ENCODE measurements around the gene SCGB1A1.
"Not testable (repeated sequence)": the region's sequence is repeated elsewhere in the genome, so short reads cannot be mapped to it uniquely, and the experiment has no call there.

SCGB1A1 gene

DNA sequence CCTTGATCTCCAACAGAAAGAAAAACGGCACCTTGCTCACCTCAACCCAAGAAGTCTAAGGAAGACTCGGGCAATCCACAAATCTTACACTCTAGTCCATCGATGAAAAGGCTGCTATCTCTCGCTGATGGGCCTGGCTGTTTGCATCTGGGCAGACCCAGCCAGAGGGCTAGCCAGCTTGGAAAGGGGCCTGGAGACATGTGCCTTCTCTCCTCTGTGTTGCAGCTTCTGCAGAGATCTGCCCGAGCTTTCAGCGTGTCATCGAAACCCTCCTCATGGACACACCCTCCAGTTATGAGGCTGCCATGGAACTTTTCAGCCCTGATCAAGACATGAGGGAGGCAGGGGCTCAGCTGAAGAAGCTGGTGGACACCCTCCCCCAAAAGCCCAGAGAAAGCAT is 3.2 kb downstream of the SCGB1A1 start:
- DNase-seq (ENCODE audit: low read depth) = no peak

DNA sequence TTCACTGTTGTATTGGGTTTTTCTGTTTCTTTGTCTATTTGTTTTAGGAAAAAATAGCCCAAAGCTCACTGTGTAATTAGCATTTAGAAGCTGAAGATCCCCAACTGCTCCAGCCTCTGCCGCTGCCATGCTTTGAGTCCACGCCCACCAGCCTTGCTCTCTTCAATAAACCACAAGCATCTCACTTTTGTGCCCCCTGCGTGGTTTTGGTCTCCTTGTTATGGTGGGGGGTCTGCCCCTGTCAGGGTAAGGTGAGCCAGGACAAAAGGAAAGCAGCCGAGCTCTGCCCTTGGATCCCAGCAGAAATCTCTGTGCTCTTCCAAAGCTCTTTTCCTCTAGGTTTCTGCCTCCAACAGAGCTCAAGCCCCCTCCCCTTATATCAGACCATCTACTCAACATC is 4.2 kb downstream of the SCGB1A1 start:
- no peak for DNase-seq (ENCODE audit: low read depth)

DNA sequence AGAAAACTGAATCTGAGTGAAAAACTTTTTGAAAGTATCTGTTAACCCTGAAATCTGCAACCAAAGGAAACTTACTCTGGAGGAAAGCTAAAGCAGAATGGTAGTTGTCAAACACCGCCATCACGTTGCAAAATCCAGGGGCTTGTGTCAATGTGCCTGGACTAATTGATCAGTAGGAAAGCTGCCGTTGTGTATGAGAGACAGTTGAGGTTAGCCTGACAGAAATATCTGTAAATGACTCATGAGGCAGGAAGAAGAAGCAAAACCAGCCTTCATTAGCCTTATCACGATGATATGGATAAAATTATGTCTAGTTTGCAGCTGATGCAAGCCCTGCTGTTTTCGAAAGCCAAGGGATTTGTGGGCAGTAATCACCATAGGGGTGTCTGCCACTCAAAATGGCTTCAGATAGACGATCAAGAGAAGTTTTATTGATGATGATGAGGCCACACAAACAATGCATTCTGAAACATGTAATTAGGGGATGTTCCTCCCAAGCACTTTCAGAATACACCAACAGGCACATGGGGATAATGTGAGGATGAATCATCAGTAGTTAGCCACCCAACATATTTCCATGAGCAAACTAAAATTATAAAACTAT is 8.9 kb downstream of the SCGB1A1 start:
- no peak for DNase-seq (ENCODE audit: low read depth)

DNA sequence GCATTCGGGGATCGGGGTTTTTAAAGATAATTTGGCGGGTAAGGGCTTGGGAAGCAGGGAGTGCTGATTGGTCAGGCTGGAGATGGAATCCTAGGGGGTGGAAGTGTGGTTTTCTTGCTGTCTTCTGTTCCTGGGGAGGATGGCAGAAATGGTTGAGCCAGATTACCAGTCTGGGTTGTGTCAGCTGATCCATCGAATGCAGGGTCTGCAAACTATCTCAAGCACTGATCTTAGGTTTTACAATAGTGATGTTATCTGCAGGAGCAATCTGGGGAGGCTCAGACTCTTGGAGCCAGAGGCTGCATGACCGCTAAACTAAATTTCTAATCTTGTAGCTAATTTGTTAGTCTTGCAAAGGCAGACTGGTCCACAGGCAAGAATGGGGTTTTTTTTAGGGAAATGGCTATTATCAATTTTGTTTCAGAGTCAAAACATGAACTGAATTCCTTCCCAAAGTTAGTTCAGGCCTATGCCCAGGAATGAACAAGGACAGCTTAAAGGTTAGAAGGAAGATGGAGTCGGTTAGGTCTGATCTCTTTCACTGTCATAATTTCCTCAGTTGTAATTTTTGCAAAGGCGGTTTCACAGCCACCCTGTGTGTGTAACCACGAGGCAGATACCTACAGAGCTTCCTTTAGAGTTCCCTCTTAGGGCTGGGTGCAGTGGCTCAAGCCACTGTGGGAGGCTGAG is 10.2 kb downstream of the SCGB1A1 start:
- DNase-seq (ENCODE audit: low read depth) = no peak

DNA sequence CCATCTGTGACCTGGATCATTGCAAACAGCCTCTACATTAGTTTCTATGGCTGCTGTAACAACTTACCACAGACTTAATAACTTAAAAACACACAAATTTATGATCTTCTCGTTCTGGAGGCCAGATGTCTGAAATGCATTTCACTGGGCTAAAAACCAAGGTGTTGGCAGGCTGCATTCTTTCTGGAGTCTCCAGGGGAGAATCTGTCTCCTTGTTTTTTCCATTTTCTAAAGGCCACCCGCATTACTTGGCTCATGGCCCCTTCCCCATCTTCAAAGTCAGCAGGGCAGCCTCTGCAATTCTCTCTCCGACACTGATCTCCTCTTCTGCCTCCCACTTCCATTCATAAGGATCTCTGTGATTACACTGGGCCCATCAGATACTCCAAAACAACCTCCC is 11.6 kb downstream of the SCGB1A1 start:
- no peak for DNase-seq (ENCODE audit: low read depth)

DNA sequence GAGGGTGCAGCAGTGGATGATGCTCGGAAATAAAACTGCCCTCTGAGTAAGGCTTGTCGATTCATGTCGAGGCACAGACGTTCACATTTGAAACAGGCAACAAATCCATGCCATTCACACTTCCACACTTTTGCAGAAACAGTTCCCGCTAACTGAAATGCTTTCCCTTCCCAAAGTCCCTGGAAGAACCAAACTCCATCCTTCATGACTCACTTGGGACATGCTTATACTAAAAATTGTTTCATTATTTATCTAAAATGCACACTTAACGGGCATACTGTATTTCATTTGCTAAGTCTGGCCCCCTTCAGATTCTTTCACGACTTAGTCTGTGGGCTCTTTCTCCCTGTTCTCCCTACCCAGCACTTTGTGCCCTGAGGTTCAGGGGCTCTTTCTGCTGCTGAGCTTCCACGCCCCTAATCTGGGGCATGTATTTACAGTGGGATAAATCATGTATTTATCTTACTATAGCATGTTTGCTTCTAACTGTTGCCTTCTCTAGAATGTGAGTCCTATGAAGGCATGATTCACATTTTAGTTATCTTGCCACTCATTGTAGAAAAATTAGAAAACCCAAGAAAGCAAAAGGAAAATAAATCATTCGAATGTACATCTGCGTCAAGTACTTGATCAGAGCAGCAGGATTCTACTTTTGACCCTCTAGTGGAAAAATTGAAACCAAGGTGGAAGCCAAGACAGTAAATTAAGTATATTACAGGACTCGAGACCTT is 12.5 kb downstream of the SCGB1A1 start:
- no peak for DNase-seq (ENCODE audit: low read depth)

DNA sequence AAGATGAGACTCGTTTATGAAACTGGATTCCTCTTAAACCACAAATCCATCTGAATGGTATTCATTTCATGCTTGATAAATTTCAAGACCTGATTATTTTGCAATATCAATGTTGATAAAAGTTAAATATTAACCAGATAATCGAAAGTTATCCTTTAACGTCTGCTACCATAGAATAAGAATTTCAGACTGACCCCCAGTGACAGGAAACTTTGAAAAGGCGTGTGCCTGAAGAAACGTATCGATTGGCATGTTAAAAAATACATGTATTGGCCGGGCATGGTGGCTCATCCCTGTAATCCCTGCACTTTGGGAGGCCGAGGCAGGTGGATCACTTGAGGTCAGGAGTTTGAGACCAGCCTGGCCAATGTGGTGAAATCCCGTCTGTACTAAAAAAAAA is 13.9 kb downstream of the SCGB1A1 start:
- DNase-seq (ENCODE audit: low read depth) = no peak

DNA sequence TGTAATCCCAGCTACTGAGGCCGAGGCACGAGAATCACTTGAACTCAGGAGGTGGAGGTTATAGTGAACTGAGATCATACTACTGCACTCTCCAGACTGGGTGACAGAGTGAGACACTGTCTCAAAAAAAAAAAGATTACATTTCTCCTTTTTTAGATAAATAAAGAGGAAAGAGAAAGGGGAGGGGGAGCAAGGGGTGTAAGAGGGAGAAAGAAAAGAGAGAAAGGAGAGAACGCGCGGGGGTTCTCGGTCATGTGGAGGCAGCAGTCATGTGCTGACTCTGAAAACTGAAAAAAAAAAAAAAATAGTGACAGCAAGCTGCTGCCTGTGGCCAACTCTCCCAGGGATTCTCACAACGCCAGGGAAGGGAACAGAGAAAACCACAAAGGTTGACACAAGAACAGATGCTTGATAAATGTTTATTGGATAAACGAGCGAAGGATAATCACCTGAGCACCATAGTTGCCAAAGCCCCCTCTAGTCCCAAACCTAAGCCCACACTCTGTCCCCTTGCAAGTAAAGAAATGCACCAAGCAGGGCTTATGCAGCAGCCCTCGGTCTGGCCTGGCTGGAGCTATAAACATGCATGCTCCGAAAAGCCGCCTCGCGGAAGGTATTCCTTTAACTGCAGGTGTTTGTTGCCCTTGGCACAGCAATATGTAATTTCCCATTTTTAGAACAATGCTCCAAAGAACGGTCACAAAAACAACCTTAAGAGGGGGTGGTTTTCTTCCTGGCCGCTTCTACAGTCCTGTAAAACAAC is 14.5 kb downstream of the SCGB1A1 start:
- no peak for DNase-seq (ENCODE audit: low read depth)

DNA sequence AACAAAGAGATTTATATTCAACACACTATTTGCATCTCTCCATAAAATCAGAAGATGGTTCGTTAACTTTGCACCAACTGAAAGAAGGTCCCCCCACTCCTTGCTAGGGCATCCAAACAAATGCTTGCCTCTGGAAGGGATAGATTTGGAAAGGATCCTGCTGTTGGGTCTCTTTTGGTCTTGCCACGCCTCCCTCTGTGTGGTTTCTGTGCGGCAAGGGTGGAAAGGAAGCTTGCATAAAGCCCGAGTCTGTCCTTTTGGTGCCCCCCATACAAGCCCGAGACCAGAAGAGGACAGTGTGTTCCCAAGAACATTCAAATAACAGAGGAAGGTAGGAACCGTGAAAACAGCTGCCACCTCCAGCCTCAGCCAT is 15.1 kb downstream of the SCGB1A1 start:
- no peak for DNase-seq (ENCODE audit: low read depth)

DNA sequence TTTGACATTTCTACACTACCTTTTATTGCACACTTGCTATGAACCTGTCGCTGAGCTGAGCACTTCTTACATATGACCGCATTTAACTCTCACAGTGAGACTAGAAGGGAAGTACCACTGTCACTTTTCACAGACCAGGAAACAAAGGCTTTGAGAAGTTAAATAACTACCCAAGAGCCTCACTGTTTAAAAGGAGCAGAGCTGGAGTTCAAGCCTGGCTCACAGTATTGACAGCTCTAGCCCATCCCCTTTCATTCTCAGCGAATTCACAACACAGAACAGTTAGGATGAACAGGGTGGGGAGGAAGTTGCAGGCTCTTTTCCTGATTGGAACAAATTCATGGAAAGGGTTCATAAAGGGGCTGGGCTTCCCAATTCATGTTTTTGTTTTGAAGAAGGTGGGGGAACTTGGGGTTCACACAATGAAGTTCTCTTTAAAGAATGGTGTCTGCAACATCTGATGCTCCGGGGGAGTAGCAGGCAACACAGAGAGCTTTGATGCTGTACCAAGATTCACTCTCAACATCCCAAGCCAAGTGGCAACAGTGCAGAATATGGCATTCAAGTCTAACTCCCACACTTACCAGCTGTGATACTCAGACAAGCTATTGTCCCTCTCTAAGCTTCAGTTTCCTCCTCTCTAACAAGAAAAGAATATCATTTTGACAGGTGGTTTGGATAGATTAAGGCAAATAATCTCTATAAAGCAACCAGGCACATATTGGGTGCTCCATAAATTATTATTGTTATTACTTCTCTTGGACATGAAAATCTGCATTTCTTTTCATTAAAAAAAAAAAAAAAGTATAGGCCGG is 17.2 kb downstream of the SCGB1A1 start:
- no peak for DNase-seq (ENCODE audit: low read depth)

DNA sequence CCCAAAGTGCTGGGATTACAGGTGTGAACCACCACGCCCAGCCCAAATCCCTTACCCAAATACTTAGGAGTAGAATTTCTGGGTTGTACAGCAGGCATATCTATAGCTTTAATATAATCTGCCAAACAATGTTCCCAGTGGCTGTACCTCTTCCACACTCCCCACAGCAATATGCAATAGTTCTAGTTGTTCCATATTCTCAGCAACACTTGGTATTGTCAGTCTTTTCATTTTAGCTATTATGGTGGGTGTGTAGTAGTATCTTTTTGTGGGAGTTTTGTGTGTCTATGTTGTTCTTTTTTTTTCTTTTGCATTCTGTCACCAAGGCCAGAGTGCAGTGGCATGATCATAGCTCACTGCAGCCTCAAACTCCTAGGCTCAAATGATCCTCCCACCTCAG is 18.8 kb downstream of the SCGB1A1 start:
- DNase-seq (ENCODE audit: low read depth) = no peak

DNA sequence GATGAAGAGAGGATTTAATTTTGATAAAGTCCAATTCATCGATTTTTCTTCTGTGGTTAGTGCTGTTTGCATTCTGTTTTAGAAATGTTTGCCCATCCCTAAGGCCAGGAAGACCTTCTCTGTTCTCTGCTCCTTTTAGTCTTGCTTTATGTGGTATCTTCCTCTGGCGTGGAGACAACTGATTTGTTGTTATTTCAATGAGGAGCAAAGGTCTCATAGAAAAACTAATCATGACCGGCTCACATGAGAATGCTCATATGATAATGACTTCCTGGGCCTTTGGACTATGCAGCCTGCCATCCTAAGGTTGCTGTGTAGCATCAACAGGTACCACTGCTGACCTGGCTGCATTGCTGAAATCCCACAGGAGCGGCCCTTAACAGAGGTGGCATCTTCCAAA is 19.8 kb downstream of the SCGB1A1 start:
- no peak for DNase-seq (ENCODE audit: low read depth)

DNA sequence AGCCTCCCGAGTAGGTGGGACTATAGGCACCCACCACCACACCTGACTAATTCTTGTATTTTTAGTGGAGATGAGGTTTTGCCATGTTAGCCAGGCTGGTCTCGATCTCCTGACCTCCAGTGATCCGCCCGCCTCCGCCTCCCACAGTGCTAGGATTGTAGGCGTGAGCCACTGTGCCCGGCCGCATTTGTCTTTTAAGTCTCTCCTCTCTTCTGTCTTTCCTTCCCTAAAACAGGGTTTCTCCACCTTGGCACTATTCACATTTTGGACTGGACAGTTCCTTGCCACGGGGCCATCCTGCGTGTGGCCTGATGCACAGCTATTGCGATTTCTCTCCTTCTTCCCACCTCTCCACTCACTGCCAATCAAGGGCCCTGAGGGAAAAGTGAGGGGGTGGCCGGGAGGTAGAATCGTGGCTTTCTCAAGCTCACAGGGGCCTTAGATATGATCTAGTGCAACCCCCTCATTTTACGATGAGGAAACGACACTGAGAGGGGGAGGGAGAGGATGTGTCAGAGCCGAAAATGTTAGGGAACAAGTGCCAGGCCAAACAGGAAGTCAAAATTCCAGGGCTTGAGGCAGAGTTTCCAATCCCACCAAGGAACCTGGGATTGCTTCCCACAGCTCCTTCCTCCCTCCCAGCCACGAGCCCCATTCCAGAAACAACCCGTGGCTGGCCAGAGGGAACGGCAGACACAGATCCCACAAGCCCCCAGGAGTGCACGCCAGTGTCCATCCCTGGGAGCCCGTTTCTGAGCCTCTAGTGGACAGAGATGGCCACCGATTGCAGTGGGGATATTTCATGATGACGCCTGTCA is 21.2 kb downstream of the SCGB1A1 start:
- DNase-seq (ENCODE audit: low read depth) = no peak

DNA sequence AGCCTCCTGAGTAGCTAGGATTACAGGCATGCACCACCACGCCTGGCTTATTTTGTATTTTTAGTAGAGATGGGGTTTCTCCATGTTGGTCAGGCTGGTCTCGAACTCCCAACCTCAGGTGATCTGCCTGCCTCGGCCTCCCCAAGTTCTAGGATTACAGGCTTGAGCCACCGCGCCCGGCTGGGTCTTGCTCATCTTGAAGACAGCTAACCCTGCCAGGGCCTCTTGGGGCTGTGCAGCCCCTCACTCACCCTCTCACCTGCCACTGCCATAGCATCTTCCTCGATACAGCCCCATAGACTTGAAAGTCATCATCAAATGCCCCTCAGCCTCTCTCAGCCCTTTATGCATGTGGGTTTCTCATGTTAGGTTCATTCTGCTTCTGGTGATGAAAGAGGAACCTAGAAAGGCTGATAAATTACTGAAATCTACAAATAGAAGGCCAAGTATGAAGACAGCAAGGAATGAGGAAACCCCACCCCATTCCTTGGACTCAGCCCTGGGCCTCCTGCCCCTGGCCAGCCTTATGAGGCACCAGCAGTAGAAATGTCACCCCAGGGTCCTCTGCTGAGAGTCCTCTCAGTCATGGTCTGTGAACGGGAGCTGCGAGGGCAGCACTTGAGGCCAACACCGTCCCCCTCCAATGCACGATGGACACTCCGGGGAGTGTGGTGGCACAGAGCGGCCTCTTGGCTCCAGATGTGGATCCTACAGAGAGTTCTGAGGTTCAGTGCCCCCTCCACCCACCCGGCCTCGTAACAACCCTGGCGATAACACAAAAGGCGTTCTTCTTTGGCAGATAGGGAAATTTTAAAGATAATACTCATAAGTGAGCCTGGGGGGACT is 24.8 kb downstream of the SCGB1A1 start:
- no peak for DNase-seq (ENCODE audit: low read depth)

DNA sequence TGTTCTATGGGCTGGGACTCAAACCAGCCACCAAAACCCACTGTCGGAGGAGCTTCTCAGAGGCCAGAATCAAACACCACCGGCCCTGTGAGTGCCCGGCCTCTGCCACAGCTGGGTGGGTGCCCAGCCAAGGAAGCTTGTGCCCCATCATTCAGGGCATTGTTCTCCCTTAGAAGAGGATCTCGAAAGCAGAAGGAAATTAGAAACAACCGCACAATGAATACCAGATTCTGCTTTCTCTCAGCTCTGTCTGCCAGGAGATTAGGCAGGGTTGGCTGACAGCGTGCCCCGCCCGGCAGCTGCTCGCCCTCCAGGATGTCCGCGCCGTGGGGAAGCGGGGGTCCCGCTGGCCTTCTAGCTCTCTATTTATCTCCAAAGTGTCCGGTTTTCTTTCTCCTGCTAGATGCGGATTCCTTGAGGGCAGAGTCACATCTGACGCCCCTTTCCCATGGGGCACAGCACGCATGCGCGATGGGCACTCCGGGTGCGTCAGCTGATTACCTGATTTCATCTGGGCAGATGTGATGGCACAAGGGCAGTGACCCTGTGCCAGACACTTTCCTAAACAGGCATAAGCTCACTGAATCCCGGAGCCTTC is 25.5 kb downstream of the SCGB1A1 start:
- peak; percentile 29 for DNase-seq (ENCODE audit: low read depth)

DNA sequence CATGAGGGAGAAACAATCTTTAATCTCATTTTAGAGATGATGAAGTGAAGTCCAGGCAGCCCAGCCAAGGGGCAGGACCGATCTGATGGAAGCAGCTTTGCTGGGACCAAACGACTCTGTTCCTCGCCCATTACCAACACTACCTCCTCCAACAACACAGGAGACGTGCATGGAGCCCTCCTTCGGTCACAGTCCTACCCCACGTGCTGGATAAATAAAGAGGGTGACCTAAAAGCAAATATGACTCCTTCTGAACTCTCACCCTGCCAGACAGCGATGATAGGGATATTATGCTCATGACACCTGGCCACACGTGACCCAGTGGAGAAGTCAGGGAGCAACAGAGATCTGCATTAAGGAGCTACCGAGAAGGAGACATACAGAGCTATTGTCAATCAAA is 26.0 kb downstream of the SCGB1A1 start:
- DNase-seq (ENCODE audit: low read depth) = no peak

DNA sequence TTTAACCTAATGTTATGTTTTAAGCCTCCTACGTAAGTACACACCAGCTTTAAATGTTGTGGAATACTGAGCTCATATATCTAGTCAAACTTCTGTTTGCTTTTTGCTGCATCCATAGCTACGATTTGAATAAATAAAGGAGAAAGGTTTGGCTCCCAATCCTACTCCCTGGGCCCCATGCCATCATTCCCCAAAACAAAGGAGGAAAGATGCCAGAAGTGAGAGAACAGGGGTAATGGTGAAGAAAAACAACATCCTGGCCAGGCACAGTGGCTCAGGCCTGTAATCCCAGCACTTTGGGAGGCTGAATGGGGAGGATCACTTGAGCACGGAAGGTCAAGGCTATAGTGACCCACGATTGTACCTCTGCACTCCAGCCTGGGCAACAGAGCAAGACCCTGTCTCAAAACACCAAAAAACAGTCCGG is 26.5 kb downstream of the SCGB1A1 start:
- no peak for DNase-seq (ENCODE audit: low read depth)

DNA sequence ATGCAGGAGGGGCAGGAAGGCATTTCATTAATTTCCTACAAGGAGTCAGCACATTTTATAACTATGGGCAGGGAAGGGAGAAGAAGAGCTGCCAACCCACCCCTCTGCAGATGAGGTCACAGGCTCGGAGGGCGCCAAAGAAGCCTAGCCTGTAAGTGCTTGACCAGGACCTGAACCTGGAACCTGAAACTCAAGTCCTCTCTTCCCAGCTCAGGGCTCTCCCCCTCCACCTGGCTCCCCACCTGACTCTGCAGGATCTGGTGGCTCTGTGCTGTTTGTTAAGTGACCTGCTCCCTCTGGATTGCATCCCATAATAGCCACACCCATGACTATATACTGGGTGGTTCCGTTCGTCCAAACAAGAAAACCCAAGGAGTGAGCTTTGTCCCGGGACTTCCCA is 27.3 kb downstream of the SCGB1A1 start:
- DNase-seq (ENCODE audit: low read depth) = no peak

DNA sequence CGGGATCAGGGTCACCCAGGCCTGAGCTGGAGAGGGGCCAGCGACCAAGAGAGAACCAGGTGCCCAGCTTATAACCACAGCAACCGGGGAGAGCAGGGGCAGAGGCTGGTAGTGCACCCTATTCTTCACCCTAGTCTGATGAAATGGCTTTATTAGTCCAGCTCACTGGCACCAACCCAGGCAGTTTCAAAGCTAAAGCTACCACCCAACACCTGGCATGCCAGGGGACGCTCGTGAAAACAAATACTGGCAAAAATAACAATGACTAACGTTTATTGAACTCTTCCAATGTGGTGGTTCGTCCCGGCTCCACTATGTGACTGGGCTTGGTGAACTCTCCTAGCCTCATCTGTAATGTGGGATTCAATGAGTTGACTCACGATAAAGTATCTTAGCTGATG is 30.6 kb downstream of the SCGB1A1 start:
- no peak for DNase-seq (ENCODE audit: low read depth)

DNA sequence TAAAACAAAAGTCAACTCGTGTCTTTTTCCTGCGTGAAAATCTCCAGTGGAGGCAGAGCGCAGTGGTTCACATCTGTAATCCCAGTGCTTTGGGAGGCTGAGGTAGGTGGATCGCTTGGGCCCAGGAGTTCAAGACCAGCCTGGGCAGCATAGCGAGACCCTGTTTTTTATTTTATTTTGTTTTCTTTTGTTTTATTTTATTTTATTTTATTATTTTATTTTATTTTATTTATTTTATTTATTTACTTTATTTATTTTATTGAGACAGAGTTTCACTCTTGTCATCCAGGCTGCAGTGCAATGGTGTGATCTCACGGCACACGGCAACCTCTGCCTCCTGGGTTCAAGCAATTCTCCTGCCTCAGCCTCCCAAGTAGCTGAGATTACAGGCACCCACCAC is 31.1 kb downstream of the SCGB1A1 start:
- DNase-seq (ENCODE audit: low read depth) = not testable (repeated sequence)

Data from activated T-cell treated with anti-CD3 and anti-CD28 coated beads for 48 hours (primary cell).